Activated naive CD8-positive, alpha-beta T cell treated with anti-CD3 and anti-CD28 coated beads, Interleukin-2, amount 10 ng/mL, durations not matched to agents 7 days and 5 days (primary cell): ENCODE data around the gene CTDNEP1. TPM values are rescaled to one million over a fixed set of nuclear protein-coding genes. Genes with fewer than 3 reads are reported as not detected.
A peak's percentile ranks its signal among the peaks of the same experiment; 100 is the strongest.

Source experiments
- ATAC-seq: fragments of 150-1000 bp; cut with Tn5 transposase; one replicate; pipeline ENCODE4 v1.10.0; 2021; ENCODE audit warnings: low read depth, moderate library complexity
- POLR2A ChIA-PET: fragments of 350-600 bp; sonication (Branson Sonifier 250); formaldehyde crosslinking; loops from one replicate; lab custom pipeline; 2021; ENCODE audit warnings: antibody characterized with exemption; lab: Charles Lee
- DNase-seq: peaks from one replicate; pipeline ENCODE4 v3.0.0; 2021
- H3K27ac Mint-ChIP-seq: one replicate; pipeline ENCODE4 v1.8.0; 2022; ENCODE audit warnings: mild to moderate bottlenecking, mixed read lengths
- H3K27me3 Mint-ChIP-seq: one replicate; pipeline ENCODE4 v1.8.0; 2022; ENCODE audit warnings: mild to moderate bottlenecking, moderate library complexity, mixed read lengths
- H3K36me3 Mint-ChIP-seq: one replicate; pipeline ENCODE4 v1.8.0; 2021; ENCODE audit warnings: mild to moderate bottlenecking, mixed read lengths
- H3K4me1 Mint-ChIP-seq: one replicate; pipeline ENCODE4 v1.8.0; 2021; ENCODE audit warnings: mixed read lengths
- H3K4me3 Mint-ChIP-seq: one replicate; pipeline ENCODE4 v1.8.0; 2022; ENCODE audit warnings: mild to moderate bottlenecking, moderate library complexity, mixed read lengths
- H3K9me3 Mint-ChIP-seq: one replicate; pipeline ENCODE4 v1.8.0; 2021; ENCODE audit warnings: mixed read lengths
- total RNA-seq, 2 experiments: library from RNA; stranded (reverse); gene quantifications; one replicate each; pipeline ENCODE4 v1.2.3, GENCODE V29; 2021

CTDNEP1 gene
- total RNA-seq, 2 experiments from 2014 or later = 157 to 160 TPM

- Mint-ChIP-seq H3K4me1 (peaks cover 49% of the 10 kb centered on the region), H3K27me3 (no peaks in the 10 kb centered on the region), H3K36me3 (peaks cover 21% of the 10 kb centered on the region), H3K27ac (peak within 1 kb of the TSS; percentile 97), H3K4me3 (peak within 1 kb of the TSS; percentile 97), H3K9me3 (no peaks in the 10 kb centered on the region)
- POLR2A ChIA-PET = interaction anchor here (1.0 to 12.9 kb wide), 11 partner anchors 11 to 448 kb away, joined by 3 to 162 read pairs (median 6); partner anchors contain the start of genes ACADVL, ACAP1, CTDNEP1 and DLG4
- ATAC-seq = peak; percentile 71
- peak; percentile 96 for DNase-seq
Observed at GRCh38 chr17:7239091-7240027, 12.2 kb downstream of the CTDNEP1 start, which contains the start of gene PHF23. TSS of gene PHF23 (minus strand) at chr17:7239457. CDS start at chr17:7239279, 178 bp downstream.

- ATAC-seq = no peak
- DNase-seq = no peak
- POLR2A ChIA-PET = interaction anchor here (0.6 to 12.9 kb wide), 11 partner anchors 12 to 449 kb away, joined by 3 to 162 read pairs (median 6); partner anchors contain the start of genes ACADVL, ACAP1, CTDNEP1 and DLG4
- peaks cover 21% of the 10 kb centered on the region for H3K36me3 Mint-ChIP-seq
- peak overlapping the region; percentile 97 for H3K4me3 Mint-ChIP-seq
- H3K4me1 Mint-ChIP-seq = peaks cover 49% of the 10 kb centered on the region
- H3K27ac Mint-ChIP-seq = peak overlapping the region; percentile 97
- H3K9me3 Mint-ChIP-seq = no peaks in the 10 kb centered on the region
- H3K27me3 Mint-ChIP-seq = no peaks in the 10 kb centered on the region
Observed at GRCh38 chr17:7238420-7239090, 13.0 kb downstream of the CTDNEP1 start.

- no peaks in the 10 kb centered on the region for H3K27me3 Mint-ChIP-seq
- H3K4me1 Mint-ChIP-seq = peaks cover 49% of the 10 kb centered on the region
- ATAC-seq (peak; percentile 20), DNase-seq (peak; percentile 89)
- POLR2A ChIA-PET = interaction anchor here (0.6 to 12.9 kb wide), 10 partner anchors 12 to 450 kb away, joined by 3 to 162 read pairs (median 7); partner anchors contain the start of genes ACADVL, ACAP1, CTDNEP1 and DLG4
- H3K4me3 Mint-ChIP-seq = peak overlapping the region; percentile 97
- H3K9me3 Mint-ChIP-seq = no peaks in the 10 kb centered on the region
- peak overlapping the region; percentile 97 for H3K27ac Mint-ChIP-seq
- peaks cover 21% of the 10 kb centered on the region for H3K36me3 Mint-ChIP-seq
Observed at GRCh38 chr17:7237761-7238419, 13.6 kb downstream of the CTDNEP1 start.

- no peaks in the 10 kb centered on the region for H3K9me3 Mint-ChIP-seq
- no peaks in the 10 kb centered on the region for H3K27me3 Mint-ChIP-seq
- POLR2A ChIA-PET = interaction anchor here (1.5 to 12.9 kb wide), 6 partner anchors 13 to 99 kb away, joined by 3 to 162 read pairs (median 12); partner anchors contain the start of genes ACADVL, ACAP1, CTDNEP1 and DLG4
- DNase-seq = no peak
- ATAC-seq = no peak
- peaks cover 52% of the 10 kb centered on the region for H3K4me1 Mint-ChIP-seq
- H3K4me3 Mint-ChIP-seq = peak overlapping the region; percentile 97
- H3K27ac Mint-ChIP-seq = peak overlapping the region; percentile 97
- peaks cover 21% of the 10 kb centered on the region for H3K36me3 Mint-ChIP-seq
Observed at GRCh38 chr17:7237266-7237760, 14.2 kb downstream of the CTDNEP1 start.

GRCh38 chr17:7236808-7237207 lies 14.7 kb downstream of the CTDNEP1 start:
- H3K27ac Mint-ChIP-seq = peak overlapping the region; percentile 97
- H3K4me3 Mint-ChIP-seq = peak overlapping the region; percentile 97
- H3K4me1 Mint-ChIP-seq = peaks cover 56% of the 10 kb centered on the region
- H3K36me3 Mint-ChIP-seq = peaks cover 21% of the 10 kb centered on the region
- ATAC-seq (no peak), DNase-seq (no peak)
- no peaks in the 10 kb centered on the region for H3K9me3 Mint-ChIP-seq
- no peaks in the 10 kb centered on the region for H3K27me3 Mint-ChIP-seq
- POLR2A ChIA-PET = interaction anchor here (1.5 to 12.9 kb wide), 3 partner anchors 13 to 31 kb away, joined by 3 to 162 read pairs (median 56); partner anchors contain the start of genes ACADVL, CTDNEP1, DLG4 and ELP5

GRCh38 chr17:7235693-7236665 lies 15.6 kb downstream of the CTDNEP1 start:
- POLR2A ChIA-PET = interaction anchor here (1.5 to 12.9 kb wide), 3 partner anchors 14 to 30 kb away, joined by 3 to 162 read pairs (median 56); partner anchors contain the start of genes ACADVL, CTDNEP1, DLG4 and ELP5
- no peak overlapping the region for H3K27ac Mint-ChIP-seq

GRCh38 chr17:7234083-7234951 lies 17.2 kb downstream of the CTDNEP1 start, which contains the start of gene DVL2:
TSS of gene DVL2 (minus strand) at chr17:7234517. CDS start at chr17:7234262, 255 bp downstream.
- H3K27ac Mint-ChIP-seq = peak within 1 kb of the TSS; percentile 93
- POLR2A ChIA-PET = interaction anchor here (0.7 to 12.9 kb wide), 9 partner anchors 9 to 453 kb away, joined by 3 to 162 read pairs (median 4); partner anchors contain the start of genes ACADVL, ACAP1, CTDNEP1 and DLG4
- H3K4me3 Mint-ChIP-seq = peak within 1 kb of the TSS; percentile 98
- peak; percentile 93 for DNase-seq
- H3K27me3 Mint-ChIP-seq = no peaks in the 10 kb centered on the region
- peak; percentile 41 for ATAC-seq
- no peaks in the 10 kb centered on the region for H3K9me3 Mint-ChIP-seq
- H3K36me3 Mint-ChIP-seq = peaks cover 18% of the 10 kb centered on the region
- H3K4me1 Mint-ChIP-seq = peaks cover 38% of the 10 kb centered on the region

More at GRCh38 chr17:7235693-7236665, 15.6 kb downstream of the CTDNEP1 start:
- ATAC-seq = no peak
- no peak for DNase-seq
- Mint-ChIP-seq H3K27me3 (no peaks in the 10 kb centered on the region), H3K4me1 (peaks cover 51% of the 10 kb centered on the region), H3K9me3 (no peaks in the 10 kb centered on the region), H3K4me3 (no peak overlapping the region), H3K36me3 (peaks cover 21% of the 10 kb centered on the region)

- POLR2A ChIA-PET = interaction anchor here (1.0 to 12.9 kb wide), 5 partner anchors 9 to 103 kb away, joined by 3 to 162 read pairs (median 11); partner anchors contain the start of genes ACADVL, ACAP1, CTDNEP1 and DLG4
- Mint-ChIP-seq H3K36me3 (peaks cover 18% of the 10 kb centered on the region), H3K27ac (peak overlapping the region; percentile 93), H3K4me3 (peak overlapping the region; percentile 98), H3K4me1 (peaks cover 38% of the 10 kb centered on the region), H3K27me3 (no peaks in the 10 kb centered on the region), H3K9me3 (no peaks in the 10 kb centered on the region)
- ATAC-seq (peak; percentile 9), DNase-seq (no peak)
Observed at GRCh38 chr17:7233701-7234082, 17.8 kb downstream of the CTDNEP1 start.

GRCh38 chr17:7232114-7232513 lies 19.4 kb downstream of the CTDNEP1 start:
- ATAC-seq (no peak), DNase-seq (no peak)
- Mint-ChIP-seq H3K4me3 (peak overlapping the region; percentile 98), H3K27ac (no peak overlapping the region), H3K36me3 (peaks cover 21% of the 10 kb centered on the region), H3K4me1 (peaks cover 33% of the 10 kb centered on the region), H3K27me3 (no peaks in the 10 kb centered on the region), H3K9me3 (no peaks in the 10 kb centered on the region)
- POLR2A ChIA-PET = interaction anchor here (12.9 kb wide), 1 partner anchor 11 kb away, joined by 162 read pairs; the partner anchor contains the start of genes ACADVL and DLG4

- Mint-ChIP-seq H3K4me1 (peaks cover 16% of the 10 kb centered on the region), H3K27ac (no peak overlapping the region), H3K36me3 (peaks cover 10% of the 10 kb centered on the region), H3K4me3 (no peak overlapping the region), H3K9me3 (no peaks in the 10 kb centered on the region), H3K27me3 (no peaks in the 10 kb centered on the region)
- POLR2A ChIA-PET = no interaction called here
- no peak for ATAC-seq
- no peak for DNase-seq
Observed at GRCh38 chr17:7229504-7229903, 22.0 kb downstream of the CTDNEP1 start.
